ENCODE data around the gene TPCN1.

The TPCN1 gene

DNA sequence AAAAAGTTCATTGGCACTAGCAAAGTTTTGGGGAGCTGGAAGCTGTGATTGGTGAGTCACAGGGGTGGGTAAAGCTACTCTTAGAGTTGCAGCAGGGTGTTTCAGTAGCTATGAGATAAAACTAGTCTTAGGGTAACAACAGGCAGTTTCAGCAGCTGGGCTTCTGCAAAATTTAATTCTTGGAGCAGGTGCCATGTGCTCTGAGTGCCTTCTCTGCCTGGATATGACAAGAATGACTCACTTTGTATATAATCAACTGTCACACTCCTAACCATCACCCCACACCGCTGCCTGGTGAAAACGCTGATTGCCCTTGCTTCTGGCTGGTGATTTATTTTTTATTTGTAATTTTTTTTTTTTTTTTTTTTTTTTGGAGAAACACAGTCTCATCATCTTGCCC, 126.6 kb downstream of the TPCN1 start:
- DNase-seq: no peak

Measured in NCI-H2107 (cell line).